NCI-H524 (cell line): Measurements from ENCODE around the gene ADAP1.
"Not testable (repeated sequence)": the region's sequence is repeated elsewhere in the genome, so short reads cannot be mapped to it uniquely, and the experiment has no call there.

Source experiments
- DNase-seq, 2 experiments: peaks; one replicate each; lab custom pipeline; 2025; lab: John Stamatoyannopoulos, UW

Gene ADAP1

DNA sequence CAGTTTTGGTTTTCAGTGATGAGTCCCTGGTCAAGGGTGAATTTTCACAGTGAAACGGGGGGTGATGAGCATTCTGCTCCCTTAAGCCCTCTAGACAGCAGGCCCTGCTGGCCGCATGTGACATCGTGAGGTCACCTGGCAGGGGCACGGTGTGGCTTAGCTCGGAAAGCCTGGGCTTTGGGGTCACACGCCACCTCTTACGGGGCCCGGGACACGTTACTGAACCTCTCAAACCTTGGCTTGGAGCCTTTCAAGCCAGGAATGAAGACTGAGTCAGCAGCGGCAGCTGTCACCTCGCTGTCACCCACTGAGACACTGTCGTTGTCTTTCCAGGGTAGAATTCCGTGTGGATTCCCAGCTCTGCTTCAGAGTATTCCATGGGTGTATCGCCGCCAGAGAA, 74.0 kb downstream of the ADAP1 start:
- DNase-seq: no peak

GRCh38 chr7:879706-880105, 74.8 kb downstream of the ADAP1 start:
- no peak for DNase-seq

DNA sequence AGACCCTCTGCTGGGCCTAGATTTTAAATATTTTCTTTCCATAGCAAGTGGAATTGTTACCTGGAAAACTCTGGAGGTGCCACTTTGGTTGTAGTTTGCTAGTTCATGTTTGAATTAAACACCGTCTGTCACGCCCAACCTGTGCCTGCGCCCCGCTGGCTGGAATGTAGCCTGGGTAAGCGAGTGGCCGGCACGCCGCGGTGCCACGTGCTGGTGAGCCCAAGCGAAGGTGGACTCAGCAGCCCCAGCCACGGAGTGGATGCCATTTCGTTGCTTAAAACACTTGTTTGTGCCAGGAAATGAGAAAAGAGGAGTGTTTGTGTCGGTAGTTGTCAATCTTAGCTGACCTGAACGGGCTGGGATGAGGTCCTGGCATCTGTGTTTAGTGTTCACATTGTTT, 75.4 kb downstream of the ADAP1 start:
- DNase-seq: no peak

GRCh38 chr7:877312-878232, 76.9 kb downstream of the ADAP1 start:
- no peak for DNase-seq

DNA sequence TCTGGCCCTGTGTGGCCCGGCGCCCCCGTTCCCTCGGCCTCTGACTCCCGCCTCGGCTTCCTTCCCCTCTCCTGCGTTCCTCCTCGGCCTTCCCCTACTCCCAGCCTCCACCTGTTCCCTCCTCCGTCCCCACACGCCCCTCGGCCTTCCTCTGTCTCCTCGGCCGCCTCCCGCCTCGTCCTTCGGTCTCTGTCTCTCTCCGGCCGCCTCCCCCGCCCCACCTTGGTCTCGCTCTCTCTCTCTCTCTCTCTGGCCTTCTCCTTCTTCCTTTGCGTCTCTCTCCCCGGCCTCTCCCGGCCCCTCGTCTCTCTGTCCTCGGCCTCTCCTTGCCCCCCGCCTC, 77.5 kb downstream of the ADAP1 start:
- no peak for DNase-seq

- peak; percentile 55 to 92 for DNase-seq
Measured at GRCh38 chr7:876077-876971, 78.2 kb downstream of the ADAP1 start, which contains the start of gene GET4. Gene GET4 (plus strand): TSS chr7:876554. CDS start chr7:876646, 92 bp downstream.

GRCh38 chr7:875476-876076, 78.9 kb downstream of the ADAP1 start:
- no peak for DNase-seq

GRCh38 chr7:875051-875450, 79.4 kb downstream of the ADAP1 start:
- DNase-seq: no peak

DNA sequence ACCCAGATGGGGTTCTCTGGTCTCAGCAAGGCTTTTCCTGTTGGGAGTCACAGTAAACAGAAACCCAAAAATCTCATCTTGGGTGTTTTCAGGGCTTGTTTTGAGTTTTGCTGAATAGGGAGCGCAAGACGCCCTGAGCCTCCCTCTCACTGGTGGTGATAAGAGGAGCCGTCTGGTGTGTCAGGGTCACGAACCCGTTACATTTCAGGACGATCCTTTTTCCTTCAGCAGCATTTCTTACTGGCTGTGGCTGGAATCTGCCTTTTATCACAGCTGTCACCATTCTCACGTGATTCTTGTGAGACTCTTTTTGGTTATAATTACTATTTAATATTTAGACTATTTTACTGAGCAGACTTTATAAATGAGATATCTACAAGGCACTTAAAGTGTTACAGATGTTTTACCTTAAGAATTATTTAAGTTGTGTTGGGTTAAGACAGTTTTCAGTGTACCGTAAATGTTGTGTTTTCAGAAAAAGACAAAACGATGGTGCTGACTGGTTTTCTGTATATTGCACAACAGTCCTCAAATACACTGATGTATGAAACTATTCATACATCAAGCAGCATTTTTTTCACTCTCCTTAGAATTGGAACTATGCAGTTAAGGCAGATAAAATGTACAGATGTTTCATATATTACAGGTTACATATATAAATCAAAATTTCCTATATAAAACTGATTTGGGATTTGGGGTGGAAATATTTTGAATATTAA, 80.3 kb downstream of the ADAP1 start:
- DNase-seq: no peak

DNA sequence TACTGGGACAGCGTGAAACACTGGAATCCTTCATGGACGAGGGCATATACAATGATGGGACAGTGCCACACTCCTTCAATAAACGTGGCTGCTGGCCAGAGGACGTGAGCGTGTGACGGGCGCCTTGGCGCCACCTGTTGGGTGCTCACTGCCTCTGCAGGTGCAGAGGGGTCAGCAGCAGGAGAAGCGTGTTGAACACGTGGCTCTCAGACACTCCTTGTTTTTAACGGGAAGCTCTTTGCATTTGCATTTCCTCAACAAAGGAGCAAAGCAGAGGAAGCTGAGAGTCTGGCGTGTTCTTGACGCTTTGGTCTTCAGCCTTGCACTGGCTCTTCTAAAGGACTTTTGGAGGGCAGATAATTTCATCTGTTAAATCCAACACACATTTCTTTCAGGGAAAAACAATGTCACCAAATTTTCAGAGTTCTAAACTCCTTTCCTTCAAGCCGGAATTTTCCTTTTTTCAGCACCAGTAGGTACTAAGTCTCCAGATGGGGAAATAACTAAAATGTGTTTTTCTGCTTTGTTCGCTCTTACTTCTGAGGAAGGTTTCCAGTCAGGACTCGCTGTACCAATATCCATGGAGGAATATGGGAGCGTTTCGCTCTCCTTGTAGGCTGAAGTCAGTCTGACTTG, 81.0 kb downstream of the ADAP1 start:
- DNase-seq: peak; percentile 44 to 66

DNA sequence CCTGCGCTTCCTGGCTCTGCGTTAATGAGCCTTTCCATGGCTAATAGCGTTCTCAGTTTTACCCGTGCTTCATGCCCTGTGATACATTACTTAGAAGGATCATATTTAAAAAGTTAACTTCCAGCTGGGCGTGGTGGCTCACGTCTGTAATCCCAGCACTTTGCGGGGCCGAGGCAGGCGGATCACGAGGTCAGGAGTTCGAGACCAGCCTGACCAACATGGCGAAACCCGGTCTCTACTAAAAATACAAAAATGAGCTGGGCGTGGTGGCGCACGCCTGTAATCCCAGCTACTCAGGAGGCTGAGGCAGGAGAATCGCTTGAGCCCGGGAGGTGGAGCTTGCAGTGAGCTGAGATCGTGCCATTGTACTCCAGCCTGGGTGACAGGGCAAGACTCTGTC, 81.8 kb downstream of the ADAP1 start:
- not testable (repeated sequence) for DNase-seq

DNA sequence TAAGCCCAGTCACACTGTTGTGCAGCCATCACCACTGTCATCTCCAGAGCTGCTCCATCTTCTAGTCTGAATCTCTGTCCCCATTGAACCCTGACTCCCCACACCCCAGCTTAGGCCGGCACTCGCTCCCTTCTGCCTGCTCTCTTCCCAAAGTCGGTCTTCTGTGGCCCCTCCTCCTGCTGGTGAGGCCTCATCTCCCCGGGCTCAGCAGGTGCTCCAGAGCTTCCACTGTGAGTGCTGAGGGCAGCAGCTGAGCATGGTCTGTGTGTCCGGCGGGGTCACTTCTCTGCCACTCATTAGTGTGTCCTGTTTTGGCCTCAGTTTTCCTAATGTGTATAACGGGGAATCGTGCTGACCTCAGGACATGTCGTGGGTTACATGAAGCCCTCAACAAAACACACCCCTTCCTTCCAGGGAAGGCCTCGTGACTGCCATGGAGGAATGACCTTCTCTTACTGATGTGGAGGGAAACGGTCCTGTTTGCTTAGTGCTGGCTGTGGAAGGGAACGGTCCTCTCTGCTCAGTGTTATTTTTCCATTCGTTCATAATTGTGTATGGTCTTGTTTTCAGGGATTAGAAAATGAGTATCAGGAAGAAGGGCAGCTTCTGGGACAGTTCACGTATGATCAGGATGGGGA, 82.5 kb downstream of the ADAP1 start:
- DNase-seq: no peak

DNA sequence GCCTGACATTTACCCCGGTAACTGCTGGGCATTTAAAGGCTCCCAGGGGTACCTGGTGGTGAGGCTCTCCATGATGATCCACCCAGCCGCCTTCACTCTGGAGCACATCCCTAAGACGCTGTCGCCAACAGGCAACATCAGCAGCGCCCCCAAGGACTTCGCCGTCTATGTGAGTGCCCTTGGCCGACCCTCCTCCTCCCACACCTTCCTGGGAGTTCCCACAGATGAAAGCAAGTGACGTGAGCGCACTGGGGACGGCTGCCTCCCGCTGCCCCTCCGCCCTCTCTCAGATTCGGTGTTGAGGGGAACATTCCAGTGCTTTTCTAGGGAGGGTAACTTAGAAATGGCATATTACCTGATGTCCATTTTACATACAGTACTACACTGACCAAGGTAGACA, 85.1 kb downstream of the ADAP1 start:
- DNase-seq: no peak

DNA sequence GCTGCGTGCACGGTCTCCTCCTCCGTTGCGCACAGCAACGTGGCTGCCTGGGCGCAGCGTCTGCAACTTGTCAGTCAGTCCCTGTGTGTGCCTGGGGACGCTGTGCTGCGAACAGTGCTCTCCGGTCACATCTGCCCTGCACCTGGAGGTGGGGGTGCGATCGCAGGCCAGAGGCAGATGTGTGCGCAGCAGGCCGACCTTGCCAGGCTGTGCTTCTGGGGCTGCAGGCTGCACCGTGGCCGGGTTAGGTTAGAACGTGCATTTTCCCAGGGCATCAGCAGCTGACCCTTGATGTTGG, 86.3 kb downstream of the ADAP1 start:
- no peak for DNase-seq

DNA sequence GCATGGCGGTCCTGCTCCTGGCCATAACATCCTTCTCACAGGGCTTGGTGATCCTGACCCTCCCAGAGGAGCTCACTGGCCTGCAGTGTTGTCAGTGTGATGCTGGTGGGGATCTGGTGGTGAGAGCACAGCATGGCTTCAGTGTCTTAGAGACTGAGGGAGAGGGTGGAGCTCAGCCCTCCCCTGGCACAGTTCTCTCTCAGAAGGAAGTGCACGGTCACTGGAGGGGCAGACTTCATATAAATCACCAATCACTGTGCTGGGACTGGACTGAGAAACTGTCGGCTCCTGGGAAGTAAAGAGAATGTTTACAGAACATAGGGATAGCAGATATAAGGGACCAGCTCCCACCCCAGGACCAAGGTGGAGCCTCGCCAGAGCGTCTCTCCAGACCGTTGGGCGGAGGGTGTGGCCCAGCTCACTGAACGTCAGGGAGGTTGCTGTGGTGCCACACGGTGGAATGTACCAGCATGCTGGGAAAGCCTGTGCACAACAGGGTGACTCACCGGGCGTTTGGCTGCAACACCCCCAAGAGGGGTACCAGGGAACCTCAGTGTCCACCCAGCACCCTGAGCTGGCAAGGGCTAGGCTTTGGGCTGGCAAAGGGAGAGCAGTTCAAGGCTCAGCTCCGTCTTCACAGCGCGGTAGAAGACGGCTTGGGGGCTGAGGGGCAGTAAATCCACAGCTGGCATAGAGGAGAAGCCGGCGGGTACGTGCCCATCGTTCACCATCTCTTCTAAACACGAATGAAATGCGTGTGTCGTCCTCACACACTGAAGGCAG, 86.9 kb downstream of the ADAP1 start:
- DNase-seq: no peak

GRCh38 chr7:867001-867405, 87.5 kb downstream of the ADAP1 start:
- DNase-seq: no peak

GRCh38 chr7:865921-866320, 88.6 kb downstream of the ADAP1 start:
- no peak for DNase-seq

- no peak for DNase-seq
Measured at GRCh38 chr7:863106-863505, 91.4 kb downstream of the ADAP1 start.

DNA sequence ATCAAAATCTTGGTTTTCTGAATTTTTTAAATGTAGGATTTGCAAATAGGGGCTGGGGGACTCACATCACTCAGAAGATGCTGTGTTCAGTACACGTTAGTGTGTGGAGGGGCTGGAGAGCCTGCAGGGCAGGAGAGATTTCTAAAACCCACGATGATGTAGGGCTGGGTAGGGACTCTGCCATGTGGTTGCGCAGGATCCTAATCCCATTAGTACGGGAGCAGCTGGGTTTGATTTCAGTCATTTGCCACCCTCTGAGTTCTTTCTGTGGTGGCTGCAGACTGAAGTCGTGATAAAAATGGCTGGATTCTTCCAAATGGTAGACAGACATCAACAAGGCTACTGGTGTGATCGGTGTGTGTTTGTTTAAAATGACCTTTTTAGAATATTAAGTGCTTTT, 92.3 kb downstream of the ADAP1 start:
- DNase-seq: peak in 1 of 2 experiments; percentile 15

DNA sequence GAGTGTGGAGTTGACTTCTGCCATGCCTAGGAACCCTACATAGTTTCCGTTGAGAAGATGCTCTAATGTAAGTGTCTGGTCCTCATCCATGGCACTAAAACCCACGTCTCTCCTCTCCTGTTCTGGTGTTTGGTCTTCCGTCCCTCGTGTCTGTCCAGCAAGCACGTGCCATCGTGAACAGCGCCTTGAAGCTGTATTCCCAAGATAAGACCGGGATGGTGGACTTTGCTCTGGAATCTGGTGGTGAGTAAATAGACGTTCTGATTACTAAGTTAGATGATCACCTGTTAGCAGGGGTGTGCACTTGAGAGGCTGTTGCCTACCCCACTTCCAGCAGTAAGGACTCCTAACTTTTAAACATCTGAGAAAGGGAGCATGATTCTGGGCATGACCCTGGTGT, 93.3 kb downstream of the ADAP1 start:
- DNase-seq: no peak
